Stomach (tissue), 4 donors: ENCODE results near the gene PDHX.

Source experiments
- CTCF ChIP-seq, 7 experiments: fragments of 450-650 bp in 4 of 7; fragments of 200-600 bp in 3 of 7; sonication (generic) in 3 of 7; IDR thresholded peaks; one replicate each; pipeline ENCODE4 v1.5.1; 2016 to 2019; ENCODE audit warnings: antibody characterized with exemption in 7 of 7, control low read depth in 2 of 7, mild to moderate bottlenecking in 1 of 7
- POLR2A ChIP-seq, 4 donors: fragments of 450-650 bp; IDR thresholded peaks; one replicate each; pipeline ENCODE4 v1.6.1; 2016; ENCODE audit warnings: antibody characterized with exemption in 4 of 4, control low read depth in 2 of 4, mild to moderate bottlenecking in 1 of 4, moderate library complexity in 1 of 4
- POLR2AphosphoS5 ChIP-seq, 3 donors: sonication (generic); formaldehyde crosslinking; IDR thresholded peaks; one replicate each; pipeline ENCODE4 v1.6.1; 2016; ENCODE audit warnings: antibody characterized with exemption in 3 of 3

GRCh38 chr11:35007277-35007676 lies 90.9 kb downstream of the PDHX start:
- TF ChIP-seq CTCF (IDR thresholded peaks at IDR 0.05) = no peak
- no peak for TF ChIP-seq POLR2A (IDR thresholded peaks at IDR 0.05)
- TF ChIP-seq POLR2AphosphoS5 (IDR thresholded peaks at IDR 0.05) = no peak
